Heart left ventricle (tissue), 13 donors: Measurements from ENCODE around the gene CLDN14.

Experiments
- POLR2A ChIP-seq, 2 donors: fragments of 450-650 bp; IDR thresholded peaks; one replicate each; pipeline ENCODE4 v1.6.1; 2017; ENCODE audit warnings: antibody characterized with exemption in 2 of 2, mild to moderate bottlenecking in 2 of 2, moderate library complexity in 2 of 2
- TF ChIP-seq, protein P1 (sequence below), 12 donors: fragments of 200-600 bp; sonication (generic) in 4 of 12; IDR thresholded peaks; one replicate each; pipeline versions ENCODE4 v1.5.0 to v1.8.0; 2018 to 2022; ENCODE audit warnings: antibody characterized with exemption in 12 of 12, mild to moderate bottlenecking in 5 of 12
- donor health status: ischemic (EF 13 %, LVEDD 7.1; RV severe dilation, severe dysfunction).
- donor health status: DM: no; HTN: yes; CAD: no.
- donor health status: DM: no; HTN: no; CAD: no.
- donor health status: ischemic (EF 25% LVEDD 6.9; RV normal size, moderate dysfunction).
- donor health status: ischemic (EF 25% LVEDD 5.7; RV mildly dilated, moderate dysfunction).
- donor health status: ischemic (EF 35%, LVEDD 5.7; RV mildly dilated, moderate dysfunction).
- donor health status: nonischemic (EF 11% LVEDD 7.7; RV severe dilation, severe dysfunction).
- donor health status: DM: yes; HTN: yes; CAD: no.
- donor health status: PGD.
- donor health status: ischemic (EF 29% LVEDD 5.4; RV normal size, mild dysfunction).
- donor health status: nonischemic (EF 23%, LVEDD 6.1; RV moderate dilation, normal function).

DNA sequence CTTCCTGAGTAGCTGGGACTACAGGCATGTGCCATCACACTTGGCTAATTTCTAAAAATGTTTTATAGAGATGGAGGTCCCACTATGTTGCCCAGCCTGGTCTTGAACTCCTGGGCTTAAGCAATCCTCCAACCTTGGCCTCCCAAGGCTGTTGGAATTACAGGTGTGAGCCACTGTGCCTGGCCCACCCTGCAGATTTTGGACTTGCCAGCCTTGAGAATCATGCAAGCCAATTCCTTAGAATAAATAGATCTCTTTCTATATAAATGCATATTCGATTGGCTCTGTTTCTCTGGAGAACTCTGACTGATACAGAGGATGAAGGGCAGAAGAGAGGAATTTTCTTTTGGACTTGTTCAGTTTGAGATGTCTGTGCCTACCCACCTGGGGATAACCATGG is 6.7 kb downstream of the CLDN14 start:
- TF ChIP-seq, protein P1, sequence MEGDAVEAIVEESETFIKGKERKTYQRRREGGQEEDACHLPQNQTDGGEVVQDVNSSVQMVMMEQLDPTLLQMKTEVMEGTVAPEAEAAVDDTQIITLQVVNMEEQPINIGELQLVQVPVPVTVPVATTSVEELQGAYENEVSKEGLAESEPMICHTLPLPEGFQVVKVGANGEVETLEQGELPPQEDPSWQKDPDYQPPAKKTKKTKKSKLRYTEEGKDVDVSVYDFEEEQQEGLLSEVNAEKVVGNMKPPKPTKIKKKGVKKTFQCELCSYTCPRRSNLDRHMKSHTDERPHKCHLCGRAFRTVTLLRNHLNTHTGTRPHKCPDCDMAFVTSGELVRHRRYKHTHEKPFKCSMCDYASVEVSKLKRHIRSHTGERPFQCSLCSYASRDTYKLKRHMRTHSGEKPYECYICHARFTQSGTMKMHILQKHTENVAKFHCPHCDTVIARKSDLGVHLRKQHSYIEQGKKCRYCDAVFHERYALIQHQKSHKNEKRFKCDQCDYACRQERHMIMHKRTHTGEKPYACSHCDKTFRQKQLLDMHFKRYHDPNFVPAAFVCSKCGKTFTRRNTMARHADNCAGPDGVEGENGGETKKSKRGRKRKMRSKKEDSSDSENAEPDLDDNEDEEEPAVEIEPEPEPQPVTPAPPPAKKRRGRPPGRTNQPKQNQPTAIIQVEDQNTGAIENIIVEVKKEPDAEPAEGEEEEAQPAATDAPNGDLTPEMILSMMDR (IDR thresholded peaks at IDR 0.05): no peak
- no peak for TF ChIP-seq POLR2A (IDR thresholded peaks at IDR 0.05)
